ENCODE results near the gene GXYLT1. TPM values are rescaled to one million over a fixed set of nuclear protein-coding genes. Genes with fewer than 3 reads are reported as not detected.

The GXYLT1 gene
- polyA plus RNA-seq, 4 donors: 1.8 to 12.7 (median 2.6) TPM

DNA sequence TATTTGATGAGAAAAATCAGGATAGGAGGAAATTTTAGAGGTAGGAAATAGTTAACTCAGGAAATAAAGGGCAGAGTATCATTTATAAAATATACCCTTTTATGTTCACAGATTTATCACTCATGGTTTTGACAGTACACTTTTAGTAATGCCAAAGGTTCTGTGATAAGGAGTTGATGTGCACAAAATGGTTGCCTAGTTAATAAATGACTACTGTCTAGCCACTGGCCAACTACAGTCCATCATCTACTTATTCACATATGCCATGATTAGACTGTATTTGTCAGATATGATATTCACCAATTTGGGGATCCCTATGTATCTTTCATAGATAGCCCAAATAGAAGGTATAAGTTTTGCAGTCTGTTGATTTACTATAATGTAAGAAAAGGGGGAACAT, 19.2 kb upstream of the GXYLT1 start:
- Histone ChIP-seq H3K4me3 (ENCODE audit: low read depth in 1 of 3, low read length in 3 of 3) (no peak overlapping the region), H3K4me1 (ENCODE audit: control insufficient read depth in 3 of 3, insufficient read depth in 2 of 3, low read depth in 1 of 3, low read length in 2 of 3) (peaks cover 0 to 8% (median 2%) of the 10 kb centered on the region in 3 donors), H3K27me3 (ENCODE audit: control insufficient read depth in 3 of 3, insufficient read depth in 3 of 3, low read length in 3 of 3) (no peaks in the 10 kb centered on the region), H3K36me3 (ENCODE audit: control insufficient read depth in 3 of 3, insufficient read depth in 2 of 3, low read depth in 1 of 3, low read length in 3 of 3) (peaks cover 2 to 3% (median 3%) of the 10 kb centered on the region in 3 donors), H3K27ac (ENCODE audit: low read depth in 1 of 3, low read length in 2 of 3) (peak overlapping the region in 1 of 3 donors; percentile 7), H3K9me3 (ENCODE audit: control insufficient read depth in 2 of 2, insufficient read depth in 1 of 2, low read depth in 1 of 2, low read length in 1 of 2) (no peaks in the 10 kb centered on the region)
- DNase-seq (peak; percentile 21 to 63), FAIRE-seq (peak; percentile 86)

GRCh38 chr12:42162965-42163364, 18.3 kb upstream of the GXYLT1 start:
- H3K9me3 ChIP-seq (ENCODE audit: control insufficient read depth in 2 of 2, insufficient read depth in 1 of 2, low read depth in 1 of 2, low read length in 1 of 2): no peaks in the 10 kb centered on the region
- no peaks in the 10 kb centered on the region for H3K27me3 ChIP-seq (ENCODE audit: control insufficient read depth in 3 of 3, insufficient read depth in 3 of 3, low read length in 3 of 3)
- H3K4me1 ChIP-seq (ENCODE audit: control insufficient read depth in 3 of 3, insufficient read depth in 2 of 3, low read depth in 1 of 3, low read length in 2 of 3): peaks cover 0 to 8% (median 2%) of the 10 kb centered on the region in 3 donors
- DNase-seq: no peak
- H3K4me3 ChIP-seq (ENCODE audit: low read depth in 1 of 3, low read length in 3 of 3): no peak overlapping the region
- WGBS, 3 donors: 86 to 96% (median 93%) methylated on average over 1 of the region's 1 CpG
- H3K27ac ChIP-seq (ENCODE audit: low read depth in 1 of 3, low read length in 2 of 3): no peak overlapping the region
- FAIRE-seq: no peak
- peaks cover 2 to 3% (median 3%) of the 10 kb centered on the region in 3 donors for H3K36me3 ChIP-seq (ENCODE audit: control insufficient read depth in 3 of 3, insufficient read depth in 2 of 3, low read depth in 1 of 3, low read length in 3 of 3)

DNA sequence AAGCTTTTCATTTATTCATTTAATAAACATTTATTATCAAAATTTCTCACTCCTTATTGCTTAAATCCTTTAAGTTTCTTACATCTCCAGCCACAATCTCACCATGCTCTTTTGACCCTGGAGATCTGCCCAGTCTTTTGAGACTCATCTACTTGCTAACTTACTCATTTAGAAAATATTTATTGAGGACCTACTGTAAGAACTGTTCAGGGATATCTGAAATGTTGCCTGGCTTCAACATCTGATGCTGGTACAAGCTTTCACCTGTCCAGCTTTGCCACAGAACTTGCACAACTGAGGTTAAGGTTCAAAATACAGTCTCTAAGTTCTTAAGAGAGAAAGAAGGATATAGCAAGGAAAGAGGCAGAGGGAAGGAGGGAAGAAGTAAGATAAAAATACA, 17.5 kb upstream of the GXYLT1 start:
- FAIRE-seq: no peak
- Histone ChIP-seq H3K4me1 (ENCODE audit: control insufficient read depth in 3 of 3, insufficient read depth in 2 of 3, low read depth in 1 of 3, low read length in 2 of 3) (peaks cover 0 to 8% (median 2%) of the 10 kb centered on the region in 3 donors), H3K9me3 (ENCODE audit: control insufficient read depth in 2 of 2, insufficient read depth in 1 of 2, low read depth in 1 of 2, low read length in 1 of 2) (no peaks in the 10 kb centered on the region), H3K4me3 (ENCODE audit: low read depth in 1 of 3, low read length in 3 of 3) (no peak overlapping the region), H3K36me3 (ENCODE audit: control insufficient read depth in 3 of 3, insufficient read depth in 2 of 3, low read depth in 1 of 3, low read length in 3 of 3) (peaks cover 0 to 3% (median 2%) of the 10 kb centered on the region in 3 donors), H3K27me3 (ENCODE audit: control insufficient read depth in 3 of 3, insufficient read depth in 3 of 3, low read length in 3 of 3) (no peaks in the 10 kb centered on the region), H3K27ac (ENCODE audit: low read depth in 1 of 3, low read length in 2 of 3) (no peak overlapping the region)
- DNase-seq: peak; percentile 49 to 68

GRCh38 chr12:42161529-42161928, 16.9 kb upstream of the GXYLT1 start:
- WGBS, 3 donors: 67 to 80% (median 77%) methylated on average over 1 of the region's 1 CpG
- DNase-seq: no peak
- no peak for FAIRE-seq
- peaks cover 0 to 8% (median 2%) of the 10 kb centered on the region in 3 donors for H3K4me1 ChIP-seq (ENCODE audit: control insufficient read depth in 3 of 3, insufficient read depth in 2 of 3, low read depth in 1 of 3, low read length in 2 of 3)
- H3K36me3 ChIP-seq (ENCODE audit: control insufficient read depth in 3 of 3, insufficient read depth in 2 of 3, low read depth in 1 of 3, low read length in 3 of 3): peaks cover 0 to 3% (median 2%) of the 10 kb centered on the region in 3 donors
- H3K27ac ChIP-seq (ENCODE audit: low read depth in 1 of 3, low read length in 2 of 3): no peak overlapping the region
- no peak overlapping the region for H3K4me3 ChIP-seq (ENCODE audit: low read depth in 1 of 3, low read length in 3 of 3)
- H3K27me3 ChIP-seq (ENCODE audit: control insufficient read depth in 3 of 3, insufficient read depth in 3 of 3, low read length in 3 of 3): no peaks in the 10 kb centered on the region
- no peaks in the 10 kb centered on the region for H3K9me3 ChIP-seq (ENCODE audit: control insufficient read depth in 2 of 2, insufficient read depth in 1 of 2, low read depth in 1 of 2, low read length in 1 of 2)

- WGBS, 3 donors: 51 to 67% (median 54%) methylated on average over 2 of the region's 2 CpGs
- DNase-seq (peak in 1 of 2 donors; percentile 16), FAIRE-seq (no peak)
- Histone ChIP-seq H3K36me3 (ENCODE audit: control insufficient read depth in 3 of 3, insufficient read depth in 2 of 3, low read depth in 1 of 3, low read length in 3 of 3) (peaks cover 0 to 3% (median 2%) of the 10 kb centered on the region in 3 donors), H3K4me1 (ENCODE audit: control insufficient read depth in 3 of 3, insufficient read depth in 2 of 3, low read depth in 1 of 3, low read length in 2 of 3) (no peaks in the 10 kb centered on the region), H3K27me3 (ENCODE audit: control insufficient read depth in 3 of 3, insufficient read depth in 3 of 3, low read length in 3 of 3) (no peaks in the 10 kb centered on the region), H3K27ac (ENCODE audit: low read depth in 1 of 3, low read length in 2 of 3) (no peak overlapping the region), H3K9me3 (ENCODE audit: control insufficient read depth in 2 of 2, insufficient read depth in 1 of 2, low read depth in 1 of 2, low read length in 1 of 2) (no peaks in the 10 kb centered on the region), H3K4me3 (ENCODE audit: low read depth in 1 of 3, low read length in 3 of 3) (no peak overlapping the region)
These were observed 11.6 kb upstream of the GXYLT1 start for GRCh38 chr12:42156232-42156631.

GRCh38 chr12:42145552-42146215, 1.0 kb upstream of the GXYLT1 start:
- Histone ChIP-seq H3K36me3 (ENCODE audit: control insufficient read depth in 3 of 3, insufficient read depth in 2 of 3, low read depth in 1 of 3, low read length in 3 of 3) (no peaks in the 10 kb centered on the region), H3K4me3 (ENCODE audit: low read depth in 1 of 3, low read length in 3 of 3) (peak overlapping the region in 1 of 3 donors; percentile 48), H3K27ac (ENCODE audit: low read depth in 1 of 3, low read length in 2 of 3) (peak overlapping the region in 2 of 3 donors; percentile 87 to 98), H3K27me3 (ENCODE audit: control insufficient read depth in 3 of 3, insufficient read depth in 3 of 3, low read length in 3 of 3) (no peaks in the 10 kb centered on the region), H3K9me3 (ENCODE audit: control insufficient read depth in 2 of 2, insufficient read depth in 1 of 2, low read depth in 1 of 2, low read length in 1 of 2) (no peaks in the 10 kb centered on the region), H3K4me1 (ENCODE audit: control insufficient read depth in 3 of 3, insufficient read depth in 2 of 3, low read depth in 1 of 3, low read length in 2 of 3) (peaks cover 0 to 16% (median 4%) of the 10 kb centered on the region in 3 donors)
- 46 to 76% (median 58%) methylated on average over 11 of the region's 11 CpGs for WGBS, 3 donors
- FAIRE-seq (no peak), DNase-seq (peak; percentile 38 to 71)

DNA sequence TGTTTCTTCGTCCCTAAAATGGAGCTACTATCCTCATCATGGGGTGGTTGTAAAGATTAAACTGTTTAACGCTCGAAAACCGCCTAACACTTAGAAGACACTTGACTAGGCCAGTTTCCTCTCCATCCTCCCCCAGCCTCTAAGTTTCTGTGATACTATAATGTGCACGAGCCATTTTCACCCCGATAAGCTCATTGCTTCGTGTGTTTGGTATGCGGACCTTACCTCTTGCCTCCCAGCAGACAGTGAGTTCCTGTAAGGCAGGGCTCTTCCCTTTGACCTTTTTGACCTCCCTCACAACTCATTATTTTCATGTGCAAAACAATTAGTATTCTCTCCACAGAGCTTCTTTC, 499 bp upstream of the GXYLT1 start:
- Histone ChIP-seq H3K27me3 (ENCODE audit: control insufficient read depth in 3 of 3, insufficient read depth in 3 of 3, low read length in 3 of 3) (no peaks in the 10 kb centered on the region), H3K27ac (ENCODE audit: low read depth in 1 of 3, low read length in 2 of 3) (peak overlapping the region; percentile 87 to 98 (median 98)), H3K36me3 (ENCODE audit: control insufficient read depth in 3 of 3, insufficient read depth in 2 of 3, low read depth in 1 of 3, low read length in 3 of 3) (no peaks in the 10 kb centered on the region), H3K4me1 (ENCODE audit: control insufficient read depth in 3 of 3, insufficient read depth in 2 of 3, low read depth in 1 of 3, low read length in 2 of 3) (peaks cover 0 to 16% (median 4%) of the 10 kb centered on the region in 3 donors), H3K4me3 (ENCODE audit: low read depth in 1 of 3, low read length in 3 of 3) (peak overlapping the region; percentile 10 to 98 (median 48)), H3K9me3 (ENCODE audit: control insufficient read depth in 2 of 2, insufficient read depth in 1 of 2, low read depth in 1 of 2, low read length in 1 of 2) (no peaks in the 10 kb centered on the region)
- DNase-seq (peak in 1 of 2 donors; percentile 48), FAIRE-seq (no peak)
- 0 to 9% (median 4%) methylated on average over 8 of the region's 8 CpGs for WGBS, 3 donors

DNA sequence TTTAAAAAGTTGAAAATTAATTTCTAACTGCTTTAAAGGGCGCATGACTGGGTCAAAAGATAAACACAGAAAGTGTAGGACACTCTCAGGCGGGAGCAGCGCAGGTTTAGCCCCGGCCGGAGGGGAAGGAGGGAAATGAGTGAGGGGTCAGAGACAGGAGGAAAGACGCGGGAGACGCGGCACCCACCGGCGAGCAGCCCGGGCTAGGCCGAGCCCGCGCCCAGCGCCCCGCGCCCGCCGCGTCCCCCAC, 591 bp downstream of the GXYLT1 start:
- Histone ChIP-seq H3K4me3 (ENCODE audit: low read depth in 1 of 3, low read length in 3 of 3) (peak overlapping the region; percentile 48 to 98 (median 67)), H3K36me3 (ENCODE audit: control insufficient read depth in 3 of 3, insufficient read depth in 2 of 3, low read depth in 1 of 3, low read length in 3 of 3) (no peaks in the 10 kb centered on the region), H3K4me1 (ENCODE audit: control insufficient read depth in 3 of 3, insufficient read depth in 2 of 3, low read depth in 1 of 3, low read length in 2 of 3) (peaks cover 0 to 16% (median 4%) of the 10 kb centered on the region in 3 donors), H3K27me3 (ENCODE audit: control insufficient read depth in 3 of 3, insufficient read depth in 3 of 3, low read length in 3 of 3) (no peaks in the 10 kb centered on the region), H3K9me3 (ENCODE audit: control insufficient read depth in 2 of 2, insufficient read depth in 1 of 2, low read depth in 1 of 2, low read length in 1 of 2) (no peaks in the 10 kb centered on the region), H3K27ac (ENCODE audit: low read depth in 1 of 3, low read length in 2 of 3) (peak overlapping the region; percentile 87 to 98 (median 98))
- peak in 1 of 2 donors; percentile 29 for DNase-seq
- 0 to 1% (median 1%) methylated on average over 10 to 21 of the region's 21 CpGs for WGBS, 3 donors
- FAIRE-seq: no peak
